SU-DHL-6 (cell line): Measurements from ENCODE around the gene GNB4.

ENCODE experiments used
- H2AFZ ChIP-seq: fragments of 200-600 bp; sonication (generic); 2 replicates; pipeline ENCODE4 v1.6.1; 2014; ENCODE audit warnings: low read depth, mild to moderate bottlenecking, moderate library complexity, mixed read lengths, antibody characterized with exemption, low read length; ENCODE audit not compliant: severe bottlenecking
- H3F3A ChIP-seq: fragments of 200-600 bp; shearing (Covaris generic); 2 replicates; pipeline ENCODE4 v1.6.0; 2016; ENCODE audit warnings: antibody characterized with exemption, mild to moderate bottlenecking; ENCODE audit not compliant: insufficient read depth
- H3K27ac ChIP-seq: fragments of 200-600 bp; sonication (generic); 2 replicates; pipeline ENCODE4 v1.5.1; 2016; ENCODE audit warnings: low read depth, mild to moderate bottlenecking, low read length, moderate library complexity, mixed read lengths
- H3K27me3 ChIP-seq: fragments of 200-600 bp; sonication (generic), shearing (Covaris generic); 2 replicates; pipeline ENCODE4 v1.6.0; 2014; ENCODE audit warnings: mild to moderate bottlenecking, low read length
- H3K36me3 ChIP-seq: fragments of 200-600 bp; sonication (generic); 2 replicates; pipeline ENCODE4 v1.6.1; 2014; ENCODE audit warnings: mild to moderate bottlenecking, low read length, mixed read lengths
- H3K4me2 ChIP-seq: fragments of 300-600, 200-600 bp; shearing (Covaris generic), sonication (generic); 2 replicates; pipeline ENCODE4 v1.6.0; 2014; ENCODE audit warnings: low read length, low read depth, mild to moderate bottlenecking; ENCODE audit not compliant: poor library complexity, severe bottlenecking
- H3K4me3 ChIP-seq: fragments of 200-600 bp; sonication (generic); 2 replicates; pipeline ENCODE4 v1.5.1; 2014; ENCODE audit warnings: antibody characterized with exemption, low read length, mild to moderate bottlenecking, mixed read lengths; ENCODE audit not compliant: insufficient read depth, poor library complexity, severe bottlenecking
- H3K79me2 ChIP-seq: fragments of 200-600 bp; sonication (generic); 2 replicates; pipeline ENCODE4 v1.6.1; 2014; ENCODE audit warnings: mild to moderate bottlenecking, low read length, moderate library complexity; ENCODE audit not compliant: insufficient read depth
- H3K9ac ChIP-seq: fragments of 200-600 bp; sonication (generic); 2 replicates; pipeline ENCODE4 v1.7.0; 2014; ENCODE audit warnings: mild to moderate bottlenecking, low read length
- H3K9me2 ChIP-seq: fragments of 200-600 bp; sonication (generic); replicated peaks from 2 replicates; pipeline ENCODE4 v1.6.1; 2014; ENCODE audit warnings: low read length; ENCODE audit not compliant: insufficient read depth
- H3K9me3 ChIP-seq: fragments of 200-600 bp; sonication (generic); 2 replicates; pipeline ENCODE4 v1.6.1; 2014; ENCODE audit warnings: low read length, mixed read lengths; ENCODE audit not compliant: insufficient read depth
- H4K20me1 ChIP-seq: fragments of 200-600 bp; sonication (generic); 2 replicates; pipeline ENCODE4 v1.6.1; 2014; ENCODE audit warnings: low read depth, mild to moderate bottlenecking, antibody characterized with exemption, low read length, moderate library complexity, mixed read lengths
- EZH2phosphoT487 ChIP-seq: fragments of 200-600 bp; sonication (generic), shearing (Covaris generic); conservative IDR thresholded peaks from 2 replicates; pipeline ENCODE4 v1.6.1; 2018; ENCODE audit warnings: mild to moderate bottlenecking, antibody characterized with exemption, low read length, moderate library complexity, mixed read lengths
- TF ChIP-seq, protein P1 (sequence below): fragments of 200-600 bp; sonication (generic); IDR thresholded peaks from one replicate; pipeline ENCODE4 v1.5.1; 2017; ENCODE audit warnings: antibody characterized with exemption, mild to moderate bottlenecking, low read length, moderate library complexity; ENCODE audit not compliant: insufficient read depth, poor library complexity, severe bottlenecking

The GNB4 gene

DNA sequence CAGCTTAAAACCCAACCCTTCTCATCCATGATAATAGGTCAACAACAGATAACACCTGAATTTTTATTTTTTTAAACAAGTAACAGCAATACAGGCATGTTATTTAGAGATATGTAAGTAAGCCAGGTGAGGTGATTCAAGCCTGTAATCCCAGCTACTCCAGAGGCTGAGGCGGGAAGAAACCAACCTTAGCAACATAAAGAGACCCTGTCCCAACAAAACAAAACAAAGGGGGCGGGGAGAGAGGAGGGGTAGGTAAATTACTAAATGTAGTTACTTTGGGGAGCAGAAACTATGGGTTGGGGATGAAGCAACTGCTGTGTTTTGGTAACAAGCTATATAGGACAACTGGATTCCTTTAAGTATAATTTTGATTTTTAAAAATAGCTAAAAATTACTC lies 47.0 kb downstream of the GNB4 start:
- no peaks in the 10 kb centered on the region for H3K9me2 ChIP-seq
- no peaks in the 10 kb centered on the region for H3F3A ChIP-seq
- H3K9me3 ChIP-seq = no peaks in the 10 kb centered on the region
- H2AFZ ChIP-seq = no peak overlapping the region
- no peak overlapping the region for H3K27ac ChIP-seq
- no peak overlapping the region for H3K9ac ChIP-seq
- H3K79me2 ChIP-seq = no peaks in the 10 kb centered on the region
- no peak overlapping the region for H3K4me3 ChIP-seq
- H3K27me3 ChIP-seq = no peaks in the 10 kb centered on the region
- TF ChIP-seq, protein P1, sequence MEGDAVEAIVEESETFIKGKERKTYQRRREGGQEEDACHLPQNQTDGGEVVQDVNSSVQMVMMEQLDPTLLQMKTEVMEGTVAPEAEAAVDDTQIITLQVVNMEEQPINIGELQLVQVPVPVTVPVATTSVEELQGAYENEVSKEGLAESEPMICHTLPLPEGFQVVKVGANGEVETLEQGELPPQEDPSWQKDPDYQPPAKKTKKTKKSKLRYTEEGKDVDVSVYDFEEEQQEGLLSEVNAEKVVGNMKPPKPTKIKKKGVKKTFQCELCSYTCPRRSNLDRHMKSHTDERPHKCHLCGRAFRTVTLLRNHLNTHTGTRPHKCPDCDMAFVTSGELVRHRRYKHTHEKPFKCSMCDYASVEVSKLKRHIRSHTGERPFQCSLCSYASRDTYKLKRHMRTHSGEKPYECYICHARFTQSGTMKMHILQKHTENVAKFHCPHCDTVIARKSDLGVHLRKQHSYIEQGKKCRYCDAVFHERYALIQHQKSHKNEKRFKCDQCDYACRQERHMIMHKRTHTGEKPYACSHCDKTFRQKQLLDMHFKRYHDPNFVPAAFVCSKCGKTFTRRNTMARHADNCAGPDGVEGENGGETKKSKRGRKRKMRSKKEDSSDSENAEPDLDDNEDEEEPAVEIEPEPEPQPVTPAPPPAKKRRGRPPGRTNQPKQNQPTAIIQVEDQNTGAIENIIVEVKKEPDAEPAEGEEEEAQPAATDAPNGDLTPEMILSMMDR = no peak
- TF ChIP-seq EZH2phosphoT487 = no peak
- no peaks in the 10 kb centered on the region for H4K20me1 ChIP-seq
- H3K36me3 ChIP-seq = no peaks in the 10 kb centered on the region; the same call in 1 of the 2 replicates
- no peak overlapping the region for H3K4me2 ChIP-seq

- Histone ChIP-seq H3K27ac (no peak overlapping the region), H3K27me3 (no peaks in the 10 kb centered on the region), H3K9me3 (no peaks in the 10 kb centered on the region), H4K20me1 (no peaks in the 10 kb centered on the region), H3K9me2 (no peaks in the 10 kb centered on the region), H3F3A (no peaks in the 10 kb centered on the region), H3K36me3 (no peaks in the 10 kb centered on the region; the same call in 1 of the 2 replicates), H2AFZ (no peak overlapping the region), H3K9ac (no peak overlapping the region), H3K4me3 (no peak overlapping the region), H3K4me2 (no peak overlapping the region), H3K79me2 (no peaks in the 10 kb centered on the region)
- TF ChIP-seq, protein P1 = no peak
- no peak for TF ChIP-seq EZH2phosphoT487
Observed at GRCh38 chr3:179402963-179403362, 48.3 kb downstream of the GNB4 start.

- Histone ChIP-seq H4K20me1 (no peaks in the 10 kb centered on the region), H3K4me2 (no peak overlapping the region), H3K9me2 (no peaks in the 10 kb centered on the region), H3K9ac (no peak overlapping the region), H3K4me3 (no peak overlapping the region), H3K79me2 (no peaks in the 10 kb centered on the region), H2AFZ (no peak overlapping the region), H3K36me3 (peaks cover 5% of the 10 kb centered on the region; the same call in 1 of the 2 replicates), H3K27me3 (no peaks in the 10 kb centered on the region), H3F3A (no peaks in the 10 kb centered on the region), H3K9me3 (no peaks in the 10 kb centered on the region), H3K27ac (no peak overlapping the region)
- no peak for TF ChIP-seq EZH2phosphoT487
- TF ChIP-seq, protein P1 = no peak
Observed at GRCh38 chr3:179401561-179401960, 49.7 kb downstream of the GNB4 start.
